Measurements from ENCODE around the gene FAM20C.

Gene FAM20C

DNA sequence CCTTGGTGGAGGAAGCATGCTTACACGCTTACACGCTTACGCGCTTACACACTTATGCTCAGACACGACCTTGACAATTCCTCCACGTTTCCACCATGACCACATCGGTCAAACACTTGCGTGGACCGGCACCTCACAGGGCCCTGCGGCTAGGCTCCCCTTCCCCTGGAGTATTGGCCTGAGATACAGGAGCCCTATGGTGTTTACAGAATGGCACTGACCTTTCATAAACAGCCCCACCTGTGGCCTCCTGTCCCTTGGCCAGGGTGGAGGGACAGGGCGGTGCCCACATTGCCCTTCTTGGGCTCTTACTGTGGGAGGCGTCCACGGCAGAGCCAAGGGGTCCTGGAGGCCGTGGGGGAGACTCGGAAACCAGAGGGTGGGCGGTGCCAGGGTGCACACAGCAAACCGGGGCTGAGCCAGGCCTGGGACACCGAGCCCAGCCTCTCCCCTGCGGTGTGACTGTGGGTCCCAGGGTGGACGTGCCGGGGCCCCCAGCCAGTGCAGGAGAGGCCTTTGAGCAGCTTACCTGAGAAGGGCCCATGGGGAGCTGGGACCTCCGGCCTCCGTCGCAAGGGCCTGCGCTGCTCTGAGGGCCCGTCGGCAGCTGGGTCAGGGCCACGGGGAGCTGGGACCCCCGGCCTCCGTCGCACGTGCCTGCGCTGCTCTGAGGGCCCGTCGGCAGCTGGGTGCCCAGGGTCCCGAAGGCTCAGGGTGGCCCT lies 53.4 kb downstream of the FAM20C start:
- no peak for DNase-seq (ENCODE audit: low spot score)

GRCh38 chr7:246451-246850 lies 54.1 kb downstream of the FAM20C start:
- no peak for DNase-seq (ENCODE audit: low spot score)

- DNase-seq (ENCODE audit: low spot score), result no peak
Measured at GRCh38 chr7:247181-247580, 54.8 kb downstream of the FAM20C start.

DNA sequence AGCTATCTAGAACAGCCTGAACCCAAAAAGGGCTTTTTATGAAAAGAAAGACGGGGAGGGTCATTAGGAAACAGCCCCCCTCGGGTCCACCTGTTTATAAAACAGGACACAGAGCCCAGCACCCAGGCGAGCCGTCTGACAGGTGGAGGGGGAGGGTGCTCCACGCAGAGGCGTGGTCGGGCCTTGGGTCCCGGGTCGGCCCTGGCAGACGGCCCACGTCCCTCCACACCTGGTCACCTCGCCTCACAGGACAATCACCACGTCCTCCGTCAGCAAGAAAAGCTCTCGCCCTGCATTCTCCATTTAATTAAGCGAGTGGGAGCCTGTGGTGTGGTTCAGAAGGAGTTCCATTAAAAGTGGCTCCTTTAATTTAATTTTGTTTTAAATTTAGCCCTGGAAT lies 55.3 kb downstream of the FAM20C start:
- DNase-seq (ENCODE audit: low spot score), result no peak

- no peak for DNase-seq (ENCODE audit: low spot score)
Measured at GRCh38 chr7:248732-249435, 56.5 kb downstream of the FAM20C start.

- DNase-seq (ENCODE audit: low spot score), result no peak
Measured at GRCh38 chr7:249989-250388, 57.6 kb downstream of the FAM20C start.

GRCh38 chr7:250523-250922 lies 58.2 kb downstream of the FAM20C start:
- no peak for DNase-seq (ENCODE audit: low spot score)

GRCh38 chr7:251005-251404 lies 58.6 kb downstream of the FAM20C start:
- no peak for DNase-seq (ENCODE audit: low spot score)

- no peak for DNase-seq (ENCODE audit: low spot score)
Measured at GRCh38 chr7:251446-252175, 59.2 kb downstream of the FAM20C start.

DNA sequence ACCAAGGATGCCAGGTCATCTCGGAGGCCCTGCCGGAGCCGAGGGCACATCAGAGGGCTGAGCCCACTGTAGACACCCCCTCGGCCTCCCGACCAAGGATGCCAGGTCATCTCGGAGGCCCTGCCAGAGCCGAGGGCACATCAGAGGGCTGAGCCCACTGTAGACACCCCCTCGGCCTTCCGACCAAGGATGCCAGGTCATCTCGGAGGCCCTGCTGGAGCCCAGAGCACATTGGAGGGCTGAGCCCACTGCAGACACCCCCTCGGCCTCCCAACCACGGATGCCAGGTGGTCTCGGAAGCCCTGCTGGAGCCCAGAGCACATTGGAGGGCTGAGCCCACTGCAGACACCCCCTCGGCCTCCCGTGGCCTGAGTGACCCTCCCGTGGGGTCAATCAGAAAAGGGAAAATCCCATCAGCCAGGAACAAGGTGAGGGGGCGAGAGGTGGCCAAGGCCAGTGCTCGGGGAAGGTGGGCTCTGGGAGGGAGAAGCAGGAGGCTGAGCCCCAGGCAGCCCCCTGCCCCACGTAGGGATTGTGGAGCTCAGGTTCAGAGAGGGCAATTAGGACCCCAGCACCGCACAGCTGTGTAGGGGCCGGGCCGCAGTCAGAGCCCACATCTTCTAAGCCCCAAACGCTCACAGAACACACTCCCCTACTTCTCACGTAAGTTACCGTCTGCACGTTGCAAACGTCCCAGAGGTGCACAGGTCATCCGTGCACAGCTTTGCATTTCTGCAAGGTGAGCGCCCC lies 60.0 kb downstream of the FAM20C start:
- DNase-seq (ENCODE audit: low spot score), result no peak

DNA sequence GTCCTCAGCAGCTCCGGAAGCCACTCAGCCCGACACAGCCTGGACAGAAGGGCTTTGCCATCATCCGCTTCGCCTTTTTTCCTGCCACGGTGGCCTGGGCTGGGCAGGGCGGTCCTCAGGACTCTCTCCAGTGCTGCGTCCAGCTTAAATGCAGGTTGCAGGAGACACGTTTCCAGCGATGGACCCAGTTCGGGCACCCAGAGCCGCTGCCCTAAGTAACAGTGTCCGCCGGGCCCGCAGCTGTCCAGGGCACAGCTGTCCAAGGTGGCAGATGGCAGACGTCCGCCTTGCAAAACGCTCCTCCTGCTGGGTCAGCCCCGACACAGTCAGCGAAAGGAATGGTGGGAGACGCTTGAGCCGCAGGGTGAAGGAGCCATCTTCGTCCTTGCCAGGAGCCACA lies 60.6 kb downstream of the FAM20C start:
- DNase-seq (ENCODE audit: low spot score), result no peak

- DNase-seq (ENCODE audit: low spot score), result no peak
Measured at GRCh38 chr7:253581-254336, 61.4 kb downstream of the FAM20C start.

DNA sequence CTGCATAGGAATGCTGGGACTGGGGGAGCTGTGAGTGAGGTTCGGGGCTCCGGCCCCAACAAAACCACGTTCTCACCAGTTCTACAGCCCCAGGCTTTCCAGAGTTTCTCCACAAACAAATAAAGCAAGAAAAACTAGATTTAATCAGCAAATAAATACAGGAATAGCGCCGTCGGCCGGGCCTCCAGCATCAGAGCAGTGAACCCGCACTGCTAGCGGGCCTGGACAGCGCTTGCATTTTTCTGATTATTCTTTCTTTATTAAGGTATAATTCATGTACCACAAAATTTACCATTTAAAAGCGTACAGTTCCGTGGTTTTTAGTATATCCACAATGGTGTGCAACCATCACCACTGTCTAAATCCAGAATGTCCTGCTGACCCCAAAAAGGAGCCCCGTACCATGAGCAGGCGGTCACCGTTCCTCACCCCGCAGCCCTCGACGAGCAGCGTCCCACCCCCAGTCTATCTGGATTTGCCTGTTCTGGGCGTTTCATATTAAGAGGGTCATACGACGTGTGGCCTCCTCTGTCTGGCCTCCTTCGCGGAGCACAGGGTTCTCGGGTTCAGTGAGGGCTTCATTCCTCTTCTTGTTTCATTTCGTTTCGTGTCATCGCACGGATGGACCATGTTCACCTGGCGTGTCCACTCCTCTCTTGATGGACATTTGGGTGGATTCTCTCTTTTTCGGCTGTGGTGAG lies 62.1 kb downstream of the FAM20C start:
- no peak for DNase-seq (ENCODE audit: low spot score)

DNA sequence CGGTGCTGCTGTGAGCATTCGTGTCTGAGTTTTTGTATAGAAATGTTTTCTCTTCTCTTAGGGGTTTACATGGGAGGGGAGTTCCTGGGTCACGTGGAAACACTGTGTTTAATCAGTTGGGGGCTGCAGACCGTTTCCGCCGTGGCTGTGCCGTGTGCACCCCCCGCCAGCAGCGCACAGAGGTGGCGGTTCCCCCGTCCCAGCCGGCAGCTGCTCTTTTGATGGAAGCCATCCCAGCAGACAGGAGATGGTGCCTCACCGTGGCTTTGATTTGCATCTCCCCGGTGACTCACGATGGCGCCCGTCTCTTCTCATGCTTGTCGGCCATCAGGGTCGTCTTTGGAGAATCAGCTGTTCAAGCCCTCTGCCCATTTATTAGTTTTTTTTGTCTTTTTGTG lies 62.7 kb downstream of the FAM20C start:
- no peak for DNase-seq (ENCODE audit: low spot score)

DNA sequence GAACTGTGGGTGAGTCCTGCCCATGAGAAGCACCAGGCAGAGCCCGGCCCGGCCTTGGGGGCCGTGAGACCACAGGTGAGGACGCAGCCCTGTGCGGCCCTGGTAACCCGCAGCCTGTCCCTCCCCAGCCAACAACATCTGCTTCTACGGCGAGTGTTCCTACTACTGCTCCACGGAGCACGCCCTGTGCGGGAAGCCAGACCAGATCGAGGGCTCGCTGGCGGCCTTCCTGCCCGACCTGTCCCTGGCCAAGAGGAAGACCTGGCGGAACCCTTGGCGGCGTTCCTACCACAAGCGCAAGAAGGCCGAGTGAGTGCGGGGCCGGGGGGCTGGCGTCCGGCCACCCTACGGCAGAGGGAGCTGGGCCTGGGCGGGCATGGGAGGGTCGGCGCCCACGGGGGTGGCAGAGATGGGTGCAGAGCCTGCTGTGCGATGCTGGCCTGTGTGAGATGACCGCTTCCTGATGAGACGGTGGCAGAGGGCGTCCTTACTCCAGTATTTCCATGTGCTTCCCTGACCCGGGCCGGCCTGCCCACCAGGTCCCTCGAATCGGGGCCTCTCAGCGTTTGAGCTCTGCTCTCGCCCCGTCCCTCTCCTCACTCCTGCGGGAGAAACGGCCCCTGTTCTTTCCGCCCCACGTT lies 63.5 kb downstream of the FAM20C start:
- DNase-seq (ENCODE audit: low spot score), result no peak

GRCh38 chr7:256461-256940 lies 64.1 kb downstream of the FAM20C start:
- no peak for DNase-seq (ENCODE audit: low spot score)

GRCh38 chr7:256981-257646 lies 64.7 kb downstream of the FAM20C start:
- DNase-seq (ENCODE audit: low spot score), result no peak

- no peak for DNase-seq (ENCODE audit: low spot score)
Measured at GRCh38 chr7:257647-257992, 65.2 kb downstream of the FAM20C start.

GRCh38 chr7:258476-259190 lies 66.3 kb downstream of the FAM20C start:
- DNase-seq (ENCODE audit: low spot score), result no peak

Data from LoVo (cell line).